ENCODE data around the gene TMPRSS15. TPM values are rescaled to one million over a fixed set of nuclear protein-coding genes. Genes with fewer than 3 reads are reported as not detected.

The TMPRSS15 gene
- total and polyA plus RNA-seq, 9 of the 15 experiments (the other 6 are each of a cell fraction or from before 2014, with no cell fraction given), result 0.03 to 0.11 (median 0.04) TPM; not detected in 4

GRCh38 chr21:18252256-18252655 is 151.3 kb downstream of the TMPRSS15 start:
- Histone ChIP-seq H3K36me3 (ENCODE audit: control insufficient read depth, insufficient read depth, low read length) (no peaks in the 10 kb centered on the region), H3K9me3 (replicated peaks; ENCODE audit: control insufficient read depth, insufficient read depth, low read depth, low read length) (peaks cover 2% of the 10 kb centered on the region; the same call in 1 of the 2 replicates), H3K9me1 (ENCODE audit: control insufficient read depth, insufficient read depth, low read length) (no peaks in the 10 kb centered on the region), H4K20me1 (replicated peaks; ENCODE audit: control insufficient read depth, insufficient read depth, low read length) (no peaks in the 10 kb centered on the region), H3K27ac (ENCODE audit: extremely low read depth, low read depth, low read length) (no peak overlapping the region), H3K4me2 (ENCODE audit: insufficient read depth, low read length) (no peak overlapping the region), H3K4me1 (replicated peaks in 1 of 2; ENCODE audit: control insufficient read depth in 2 of 2, insufficient read depth in 2 of 2, low read length in 2 of 2) (no peaks in the 10 kb centered on the region), H3K9ac (ENCODE audit: insufficient read depth in 1 of 2, low read depth in 2 of 2, low read length in 2 of 2) (no peak overlapping the region), H3K27me3 (ENCODE audit: control insufficient read depth in 2 of 2, insufficient read depth in 2 of 2, low read length in 2 of 2) (no peaks in the 10 kb centered on the region), H3K4me3 (no peak overlapping the region), H2AFZ (ENCODE audit: low read depth, low read length) (no peak overlapping the region), H3K79me2 (ENCODE audit: control insufficient read depth, insufficient read depth, low read length) (no peaks in the 10 kb centered on the region)
- ChIA-PET POLR2A (no interaction called here), CTCF (ENCODE audit: low intra/inter-chr PET ratio) (interaction anchor here (0.6 kb wide), 1 partner anchor 316 kb away, joined by 7 read pairs; no protein-coding TSS in a partner anchor)
- TF ChIP-seq BDP1 (IDR thresholded peaks at IDR 0.05; ENCODE audit: insufficient read depth, insufficient read length), result no peak
- no peak for TF ChIP-seq ZSCAN29 (IDR thresholded peaks at IDR 0.05)
- no peak for TF ChIP-seq MAFF (IDR thresholded peaks at IDR 0.05; ENCODE audit: low read length)
- TF ChIP-seq PTBP1 (IDR thresholded peaks at IDR 0.05; ENCODE audit: low read depth, low read length), result no peak
- no peak for TF ChIP-seq ZSCAN32 (CRISPR knock-in tag; IDR thresholded peaks at IDR 0.05)
- no peak for TF ChIP-seq THRB (CRISPR knock-in tag; conservative IDR thresholded peaks at IDR 0.05)
- no peak for TF ChIP-seq TAF7 (tag; IDR thresholded peaks at IDR 0.05)
- TF ChIP-seq BRF1 (IDR thresholded peaks at IDR 0.05; ENCODE audit: borderline replicate concordance, extremely low read depth, insufficient read length), result no peak
- TF ChIP-seq ZNF324 (CRISPR knock-in tag; IDR thresholded peaks at IDR 0.05), result no peak
- TF ChIP-seq SETDB1 (IDR thresholded peaks at IDR 0.05; ENCODE audit: low read length), result no peak
- no peak for TF ChIP-seq CAMTA2 (CRISPR knock-in tag; conservative IDR thresholded peaks at IDR 0.05)
- TF ChIP-seq SPI1 (IDR thresholded peaks at IDR 0.05; ENCODE audit: borderline replicate concordance, low read depth, low read length), result no peak
- TF ChIP-seq SMARCA4 (IDR thresholded peaks at IDR 0.05), result no peak
- no peak for TF ChIP-seq NR0B1 (IDR thresholded peaks at IDR 0.05; ENCODE audit: partially characterized antibody)
- no peak for TF ChIP-seq BMI1 (IDR thresholded peaks at IDR 0.05; ENCODE audit: low read length)
- TF ChIP-seq HOXB6 (CRISPR knock-in tag; IDR thresholded peaks at IDR 0.05; ENCODE audit: borderline replicate concordance), result no peak
- WGBS (ENCODE audit: insufficient coverage, low coverage, missing lambda C conversion rate), result 3% methylated on average over 4 of the region's 4 CpGs
- no peak for DNase-seq (ENCODE audit: extremely low read depth in 1 of 4, low spot score in 3 of 4)
- no TSS peak for BruUV-seq (replicated peaks)
- no peak for FAIRE-seq
- no peak for ATAC-seq
- in situ Hi-C loops (cut with MboI), result no loop called here
- intact Hi-C loops (cut with micrococcal nuclease), result no loop called here

Data from K562 (cell line).